OCI-LY1 (cell line): ENCODE measurements around the gene SYT7.

Experiments
- CTCF ChIP-seq: fragments of 200-600 bp; sonication (generic), shearing (Covaris generic); IDR thresholded peaks from 2 replicates; pipeline ENCODE4 v1.5.1; 2017; ENCODE audit warnings: mild to moderate bottlenecking, antibody characterized with exemption, low read length, moderate library complexity, mixed read lengths
- EZH2 ChIP-seq: fragments of 200-600 bp; sonication (generic), shearing (Covaris generic); IDR thresholded peaks from 2 replicates; pipeline ENCODE4 v1.8.0; 2017; ENCODE audit warnings: borderline replicate concordance, mixed run types, mild to moderate bottlenecking, antibody characterized with exemption, low read length, moderate library complexity, mixed read lengths

- TF ChIP-seq CTCF, result 0 out of 2 replicates have a peak, but pooled peaks have one; percentile 6
- no peak for TF ChIP-seq EZH2
These were observed 71.5 kb downstream of the SYT7 start for GRCh38 chr11:61509043-61510029.
